ENCODE data around the gene GREB1L. TPM values are rescaled to one million over a fixed set of nuclear protein-coding genes. Genes with fewer than 3 reads are reported as not detected.

GREB1L gene
- total RNA-seq, 2 donors from 2014 or later: 3.1 to 3.9 TPM

DNA sequence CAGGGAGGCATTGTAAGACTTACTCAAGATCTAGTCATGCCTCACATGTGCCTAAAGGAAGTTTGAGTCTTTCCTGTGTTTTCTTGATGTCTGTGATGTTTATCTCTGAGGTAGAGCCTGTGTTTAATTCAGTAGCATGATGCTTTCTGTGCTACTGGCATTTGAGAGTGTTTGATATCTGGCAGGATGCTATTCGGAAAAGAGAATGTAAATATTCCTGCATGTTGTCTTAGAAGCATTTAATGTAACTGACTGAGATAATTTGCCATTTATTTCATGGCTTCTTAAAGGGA lies 58.8 kb downstream of the GREB1L start:
- peak overlapping the region; percentile 42 for H3K27ac ChIP-seq (ENCODE audit: low read depth, low read length)
- TF ChIP-seq, protein P1, sequence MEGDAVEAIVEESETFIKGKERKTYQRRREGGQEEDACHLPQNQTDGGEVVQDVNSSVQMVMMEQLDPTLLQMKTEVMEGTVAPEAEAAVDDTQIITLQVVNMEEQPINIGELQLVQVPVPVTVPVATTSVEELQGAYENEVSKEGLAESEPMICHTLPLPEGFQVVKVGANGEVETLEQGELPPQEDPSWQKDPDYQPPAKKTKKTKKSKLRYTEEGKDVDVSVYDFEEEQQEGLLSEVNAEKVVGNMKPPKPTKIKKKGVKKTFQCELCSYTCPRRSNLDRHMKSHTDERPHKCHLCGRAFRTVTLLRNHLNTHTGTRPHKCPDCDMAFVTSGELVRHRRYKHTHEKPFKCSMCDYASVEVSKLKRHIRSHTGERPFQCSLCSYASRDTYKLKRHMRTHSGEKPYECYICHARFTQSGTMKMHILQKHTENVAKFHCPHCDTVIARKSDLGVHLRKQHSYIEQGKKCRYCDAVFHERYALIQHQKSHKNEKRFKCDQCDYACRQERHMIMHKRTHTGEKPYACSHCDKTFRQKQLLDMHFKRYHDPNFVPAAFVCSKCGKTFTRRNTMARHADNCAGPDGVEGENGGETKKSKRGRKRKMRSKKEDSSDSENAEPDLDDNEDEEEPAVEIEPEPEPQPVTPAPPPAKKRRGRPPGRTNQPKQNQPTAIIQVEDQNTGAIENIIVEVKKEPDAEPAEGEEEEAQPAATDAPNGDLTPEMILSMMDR (conservative IDR thresholded peaks at IDR 0.05): no peak
- 11 to 31% methylated on average over 1 of the region's 1 CpG for WGBS, 2 experiments (ENCODE audit: insufficient coverage in 1 of 2, insufficient read length in 1 of 2)
- no peaks in the 10 kb centered on the region for H3K9me3 ChIP-seq (ENCODE audit: control insufficient read depth, low read length)
- H3K36me3 ChIP-seq (ENCODE audit: control insufficient read depth, insufficient read depth, low read length): no peaks in the 10 kb centered on the region
- H3K9me3 Mint-ChIP-seq: no peaks in the 10 kb centered on the region
- peak overlapping the region; percentile 42 for H3K27ac Mint-ChIP-seq
- H3K27me3 ChIP-seq (ENCODE audit: control insufficient read depth, insufficient read depth, low read length, poor library complexity, severe bottlenecking): peaks cover 30% of the 10 kb centered on the region
- H3K36me3 Mint-ChIP-seq (ENCODE audit: low read depth): no peaks in the 10 kb centered on the region
- H3K4me3 ChIP-seq (ENCODE audit: low read length): peak overlapping the region; percentile 37
- H3K4me1 Mint-ChIP-seq: peaks cover 66% of the 10 kb centered on the region
- peak overlapping the region; percentile 23 for H3K4me3 Mint-ChIP-seq
- no peak overlapping the region for H3K9ac ChIP-seq (ENCODE audit: extremely low read depth, low read length, poor library complexity, severe bottlenecking)
- peaks cover 12% of the 10 kb centered on the region for H3K4me1 ChIP-seq (ENCODE audit: control insufficient read depth, insufficient read depth, low read length)
- no peak for DNase-seq
- H3K27me3 Mint-ChIP-seq (ENCODE audit: insufficient read depth): peaks cover 63% of the 10 kb centered on the region

DNA sequence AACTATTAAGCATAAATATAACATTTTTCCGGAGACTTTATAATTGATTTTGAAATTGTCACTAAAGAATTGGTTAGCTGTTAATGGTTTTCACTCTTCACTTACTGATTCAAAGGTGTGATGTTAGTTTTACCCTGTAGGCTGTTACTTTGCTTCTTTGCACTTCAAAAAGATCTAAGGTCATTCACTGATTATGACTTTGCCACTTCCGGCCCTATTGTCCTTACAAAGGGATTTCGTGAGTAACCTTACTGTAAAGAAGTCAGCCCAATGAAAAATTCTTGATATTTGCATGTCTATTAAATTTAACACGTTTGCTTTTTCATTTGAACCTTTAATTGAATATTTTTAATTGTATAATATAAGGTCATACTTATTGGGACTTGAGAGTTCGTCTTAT lies 61.4 kb downstream of the GREB1L start:
- Histone ChIP-seq H3K4me1 (ENCODE audit: control insufficient read depth, insufficient read depth, low read length) (peaks cover 15% of the 10 kb centered on the region), H3K9ac (ENCODE audit: extremely low read depth, low read length, poor library complexity, severe bottlenecking) (no peak overlapping the region), H3K27me3 (ENCODE audit: control insufficient read depth, insufficient read depth, low read length, poor library complexity, severe bottlenecking) (peaks cover 39% of the 10 kb centered on the region), H3K4me3 (ENCODE audit: low read length) (peak overlapping the region; percentile 28), H3K27ac (ENCODE audit: low read depth, low read length) (no peak overlapping the region), H3K36me3 (ENCODE audit: control insufficient read depth, insufficient read depth, low read length) (no peaks in the 10 kb centered on the region), H3K9me3 (ENCODE audit: control insufficient read depth, low read length) (no peaks in the 10 kb centered on the region)
- Mint-ChIP-seq H3K4me3 (no peak overlapping the region), H3K36me3 (ENCODE audit: low read depth) (no peaks in the 10 kb centered on the region), H3K27me3 (ENCODE audit: insufficient read depth) (peaks cover 63% of the 10 kb centered on the region), H3K4me1 (peaks cover 74% of the 10 kb centered on the region), H3K27ac (no peak overlapping the region), H3K9me3 (no peaks in the 10 kb centered on the region)
- TF ChIP-seq, protein P1 (conservative IDR thresholded peaks at IDR 0.05): peak; percentile 33
- DNase-seq: no peak
- WGBS, 2 experiments (ENCODE audit: insufficient coverage in 1 of 2, insufficient read length in 1 of 2): 25 to 50% methylated on average over 1 to 4 of the region's 5 CpGs

DNA sequence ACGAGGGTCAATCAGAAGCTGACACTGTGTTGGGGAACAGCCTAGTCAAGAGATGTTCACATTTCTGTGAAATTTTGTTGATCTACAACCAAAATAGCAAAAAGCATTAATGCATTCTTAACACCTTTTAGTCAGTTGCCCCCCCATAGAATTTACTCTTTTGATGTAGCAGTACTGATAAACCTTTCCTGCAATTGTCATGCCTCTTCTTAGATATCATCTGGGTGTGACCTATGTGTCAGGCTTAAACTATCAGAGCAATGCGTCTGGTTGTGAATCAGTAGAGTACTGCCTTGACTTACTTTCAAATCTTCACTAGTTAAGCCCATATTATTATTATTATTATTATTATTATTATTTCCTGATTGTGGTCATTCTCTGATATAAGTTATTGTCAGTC lies 61.9 kb downstream of the GREB1L start:
- Mint-ChIP-seq H3K36me3 (ENCODE audit: low read depth) (no peaks in the 10 kb centered on the region), H3K4me3 (no peak overlapping the region), H3K4me1 (peaks cover 78% of the 10 kb centered on the region), H3K9me3 (no peaks in the 10 kb centered on the region), H3K27me3 (ENCODE audit: insufficient read depth) (peaks cover 63% of the 10 kb centered on the region), H3K27ac (no peak overlapping the region)
- H3K4me3 ChIP-seq (ENCODE audit: low read length): peak overlapping the region; percentile 28
- peaks cover 19% of the 10 kb centered on the region for H3K4me1 ChIP-seq (ENCODE audit: control insufficient read depth, insufficient read depth, low read length)
- no peak for DNase-seq
- no peaks in the 10 kb centered on the region for H3K9me3 ChIP-seq (ENCODE audit: control insufficient read depth, low read length)
- 44 to 61% methylated on average over 2 of the region's 2 CpGs for WGBS, 2 experiments (ENCODE audit: insufficient coverage in 1 of 2, insufficient read length in 1 of 2)
- TF ChIP-seq, protein P1 (conservative IDR thresholded peaks at IDR 0.05): no peak
- H3K27me3 ChIP-seq (ENCODE audit: control insufficient read depth, insufficient read depth, low read length, poor library complexity, severe bottlenecking): peaks cover 40% of the 10 kb centered on the region
- H3K9ac ChIP-seq (ENCODE audit: extremely low read depth, low read length, poor library complexity, severe bottlenecking): no peak overlapping the region
- no peaks in the 10 kb centered on the region for H3K36me3 ChIP-seq (ENCODE audit: control insufficient read depth, insufficient read depth, low read length)
- no peak overlapping the region for H3K27ac ChIP-seq (ENCODE audit: low read depth, low read length)
